IMR-90 (cell line): ENCODE results near the gene NR2C1. TPM values are rescaled to one million over a fixed set of nuclear protein-coding genes. Genes with fewer than 3 reads are reported as not detected.

Experiments used
- ATAC-seq: fragments of 200-7000 bp; cut with Tn5 transposase; 2 replicates; pipeline ENCODE4 v1.9.1; 2020; ENCODE audit warnings: low read depth, mild to moderate bottlenecking, moderate library complexity
- BruUV-seq: library from RNA; stranded (reverse); fragments of 400-500 nt; replicated peaks from 2 replicates; lab custom pipeline; 2021; lab: Mats Ljungman, UMichigan
- CTCF ChIA-PET: fragments of 300-600 bp; formaldehyde crosslinking; extraction: SDS; loops from one replicate; lab custom pipeline; 2021; ENCODE audit warnings: antibody characterized with exemption; lab: Yijun Ruan, JAX
- POLR2A ChIA-PET: fragments of 300-600 bp; sonication (Branson Sonifier 250); formaldehyde crosslinking; loops from one replicate; lab custom pipeline; 2022; ENCODE audit warnings: antibody characterized with exemption; ENCODE audit not compliant: unreplicated experiment; lab: Charles Lee
- DNase-seq: peaks from one replicate; pipeline ENCODE4 v3.0.0; 2013
- H2AFZ ChIP-seq: replicated peaks from 2 replicates; pipeline ENCODE3; 2013; ENCODE audit warnings: low read length, mild to moderate bottlenecking; ENCODE audit not compliant: poor library complexity
- H2AK5ac ChIP-seq: 2 replicates; pipeline ENCODE4 v1.6.1; 2013; ENCODE audit warnings: low read depth, low read length, inconsistent platforms
- H2AK9ac ChIP-seq: replicated peaks from 2 replicates; pipeline ENCODE3; 2013; ENCODE audit warnings: mild to moderate bottlenecking, low read depth, low read length, moderate library complexity; ENCODE audit not compliant: poor library complexity
- H2BK120ac ChIP-seq: 2 replicates; pipeline ENCODE4 v1.6.1; 2013; ENCODE audit warnings: low read depth, low read length, inconsistent platforms
- H2BK15ac ChIP-seq: 3 replicates; pipeline ENCODE4 v1.6.1; 2013; ENCODE audit warnings: low read depth, low read length, inconsistent platforms
- H2BK20ac ChIP-seq: 2 replicates; pipeline ENCODE4 v1.6.1; 2013; ENCODE audit warnings: low read depth, mild to moderate bottlenecking, inconsistent platforms, low read length, moderate library complexity
- H2BK5ac ChIP-seq: 2 replicates; pipeline ENCODE4 v1.6.1; 2013; ENCODE audit warnings: mild to moderate bottlenecking, low read depth, low read length, inconsistent platforms; ENCODE audit not compliant: poor library complexity, severe bottlenecking
- H3K14ac ChIP-seq: replicated peaks from 2 replicates; pipeline ENCODE4 v1.6.1; 2013; ENCODE audit warnings: low read depth, low read length, inconsistent platforms
- H3K18ac ChIP-seq: 2 replicates; pipeline ENCODE4 v1.6.1; 2013; ENCODE audit warnings: low read depth, low read length, control low read depth
- H3K23ac ChIP-seq: 2 replicates; pipeline ENCODE4 v1.6.1; 2013; ENCODE audit warnings: low read depth, low read length, inconsistent platforms
- H3K27ac ChIP-seq: 2 replicates; pipeline ENCODE4 v1.5.1; 2013; ENCODE audit warnings: mild to moderate bottlenecking, control low read depth, low read length; ENCODE audit not compliant: insufficient read depth
- H3K27me3 ChIP-seq: 2 replicates; pipeline ENCODE4 v1.6.1; 2013; ENCODE audit warnings: low read length; ENCODE audit not compliant: control insufficient read depth, insufficient read depth
- H3K36me3 ChIP-seq: 2 replicates; pipeline ENCODE4 v1.6.1; 2013; ENCODE audit warnings: low read length, mixed read lengths; ENCODE audit not compliant: control insufficient read depth, insufficient read depth
- H3K4ac ChIP-seq: 2 replicates; pipeline ENCODE4 v1.6.1; 2013; ENCODE audit warnings: low read depth, low read length, inconsistent platforms
- H3K4me1 ChIP-seq: 2 replicates; pipeline ENCODE4 v1.6.1; 2013; ENCODE audit warnings: low read length, mixed read lengths; ENCODE audit not compliant: control insufficient read depth, insufficient read depth
- H3K4me2 ChIP-seq: 2 replicates; pipeline ENCODE4 v1.6.1; 2013; ENCODE audit warnings: low read depth, mild to moderate bottlenecking, control low read depth, low read length, moderate library complexity
- H3K4me3 ChIP-seq: 2 replicates; pipeline ENCODE4 v1.5.1; 2013; ENCODE audit warnings: low read depth, mild to moderate bottlenecking, control low read depth, low read length, moderate library complexity; ENCODE audit not compliant: insufficient read depth
- H3K56ac ChIP-seq: 2 replicates; pipeline ENCODE4 v1.6.1; 2013; ENCODE audit warnings: low read length, inconsistent platforms; ENCODE audit not compliant: insufficient read depth; ENCODE audit errors: extremely low read depth
- H3K79me1 ChIP-seq, 2 experiments: 2 replicates each; pipeline ENCODE4 v1.6.1; 2013; ENCODE audit warnings: low read length in 2 of 2, inconsistent platforms in 1 of 2, low read depth in 1 of 2
- H3K9ac ChIP-seq: 2 replicates; pipeline ENCODE4 v1.6.1; 2013; ENCODE audit warnings: low read depth, low read length, control low read depth
- H3K9me1 ChIP-seq: 2 replicates; pipeline ENCODE4 v1.6.1; 2013; ENCODE audit warnings: low read length, inconsistent platforms; ENCODE audit not compliant: insufficient read depth
- H3K9me3 ChIP-seq: 2 replicates; pipeline ENCODE4 v1.6.1; 2013; ENCODE audit warnings: low read length; ENCODE audit not compliant: control insufficient read depth, insufficient read depth
- H4K20me1 ChIP-seq: 2 replicates; pipeline ENCODE4 v1.6.1; 2013; ENCODE audit warnings: low read length, inconsistent platforms; ENCODE audit not compliant: insufficient read depth
- H4K5ac ChIP-seq: 2 replicates; pipeline ENCODE4 v1.6.1; 2013; ENCODE audit warnings: mild to moderate bottlenecking, low read depth, low read length, control low read depth
- H4K8ac ChIP-seq, 2 experiments: 2 replicates each; pipeline ENCODE4 v1.6.1; 2013; ENCODE audit warnings: low read depth in 2 of 2, low read length in 2 of 2, control low read depth in 1 of 2, inconsistent platforms in 1 of 2
- H4K91ac ChIP-seq: 2 replicates; pipeline ENCODE4 v1.6.1; 2013; ENCODE audit warnings: low read depth, low read length, inconsistent platforms; ENCODE audit not compliant: insufficient read depth
- FOS ChIP-seq: fragments of 150-350 bp; IDR thresholded peaks from 2 replicates; pipeline ENCODE4 v1.6.1; 2016; ENCODE audit warnings: low read depth, low read length
- MAFK ChIP-seq: IDR thresholded peaks from 2 replicates; pipeline ENCODE4 v1.6.1; 2012; ENCODE audit warnings: low read depth, low read length, improper control_type of control experiment
- MAZ ChIP-seq: IDR thresholded peaks from 2 replicates; pipeline ENCODE4 v1.6.1; 2012; ENCODE audit warnings: low read depth, mild to moderate bottlenecking, low read length, improper control_type of control experiment, moderate library complexity, borderline replicate concordance
- MXI1 ChIP-seq: IDR thresholded peaks from 2 replicates; pipeline ENCODE4 v1.6.1; 2012; ENCODE audit warnings: low read depth, mild to moderate bottlenecking, low read length, moderate library complexity, borderline replicate concordance
- NFE2L2 ChIP-seq: fragments of 150-350 bp; IDR thresholded peaks from 2 replicates; pipeline ENCODE4 v1.6.1; 2016; ENCODE audit warnings: low read depth, mild to moderate bottlenecking, low read length
- POLR2A ChIP-seq: IDR thresholded peaks from 2 replicates; pipeline ENCODE4 v1.6.1; 2012; ENCODE audit warnings: mild to moderate bottlenecking, low read depth, low read length
- RAD21 ChIP-seq: IDR thresholded peaks from 2 replicates; pipeline ENCODE4 v1.6.1; 2012; ENCODE audit warnings: low read length, improper control_type of control experiment
- RCOR1 ChIP-seq: IDR thresholded peaks from 2 replicates; pipeline ENCODE4 v1.6.1; 2012; ENCODE audit warnings: mild to moderate bottlenecking, low read length, improper control_type of control experiment; ENCODE audit not compliant: insufficient replicate concordance
- RFX5 ChIP-seq: IDR thresholded peaks from 2 replicates; pipeline ENCODE4 v1.8.0; 2012; ENCODE audit warnings: low read depth, mild to moderate bottlenecking, low read length, moderate library complexity
- SMC3 ChIP-seq: fragments of 150-350 bp; IDR thresholded peaks from 2 replicates; pipeline ENCODE4 v1.6.1; 2016; ENCODE audit warnings: low read depth, mild to moderate bottlenecking, antibody characterized with exemption, low read length, moderate library complexity
- WGBS, 2 experiments: methylation state at CpG; one replicate each; pipeline versions ENCODE4 v1.1.5 to v1.1.7; 2013; ENCODE audit warnings: missing lambda C conversion rate in 2 of 2; ENCODE audit not compliant: insufficient read length in 1 of 2; ENCODE audit errors: extremely low coverage in 2 of 2; 5-methylcytosine and 5-hydroxymethylcytosine counted together
- dilution Hi-C: fragments of 300-500 bp; cut with HindIII; formaldehyde crosslinking; loops from one replicate; pipeline ENCODE4 v1.14.3; 2018; ENCODE audit warnings: low sequenced_read_pairs; ENCODE audit not compliant: unreplicated experiment
- in situ Hi-C: fragments of 300-500 bp; cut with MboI; formaldehyde crosslinking; loops from 3 replicates; pipeline ENCODE4 v1.14.3; 2019; ENCODE audit warnings: low sequenced_read_pairs, inconsistent platforms, mixed read lengths
- intact Hi-C: fragments of 100-400 bp; cut with micrococcal nuclease; formaldehyde crosslinking; loops from 2 replicates; pipeline ENCODE4 v1.10.0; 2022
- polyA plus RNA-seq, 3 experiments: library from polyadenylated mRNA; depleted of rRNA; stranded (reverse); fragments of >200 nt; gene quantifications; 2 replicates each; pipeline ENCODE4 v1.2.3, GENCODE V29; 2012; ENCODE audit warnings: low replicate concordance in 1 of 3
- total RNA-seq: library from RNA; depleted of rRNA; stranded (reverse); fragments of >200 nt; gene quantifications from 2 replicates; pipeline ENCODE4 v1.2.3, GENCODE V29; 2012
- TF ChIP-seq, protein P1 (sequence below): fragments of 150-350 bp; IDR thresholded peaks from 2 replicates; pipeline ENCODE4 v1.6.1; 2017; ENCODE audit warnings: mild to moderate bottlenecking, antibody characterized with exemption, low read length, low read depth

NR2C1 gene
- total and polyA plus RNA-seq, 2 of the 4 experiments (the other 2 are of a cell fraction): 12.7 to 14.1 TPM

DNA sequence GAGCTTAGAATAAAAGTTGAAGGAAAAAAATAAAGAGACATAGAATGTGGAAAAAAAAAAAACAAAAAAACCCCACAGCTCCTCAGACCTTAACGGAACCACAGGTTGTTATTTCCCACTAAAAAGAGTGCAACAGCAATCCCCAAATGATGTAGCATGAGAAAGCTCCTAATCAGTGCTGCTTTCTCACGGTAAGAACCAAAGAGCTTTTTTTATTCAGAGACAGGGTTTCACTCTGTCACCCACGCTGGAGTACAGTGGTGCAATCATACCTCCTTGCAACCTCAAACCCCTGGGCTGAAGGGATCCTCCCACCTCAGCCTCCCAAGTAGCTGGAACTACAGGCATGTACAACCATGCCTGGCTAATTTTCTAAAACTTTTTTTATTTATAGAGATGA is 83.2 kb downstream of the NR2C1 start:
- dilution Hi-C loops: no loop called here
- no peak overlapping the region for H2AFZ ChIP-seq
- H2BK120ac ChIP-seq: no peak overlapping the region
- no peaks in the 10 kb centered on the region for H4K20me1 ChIP-seq
- H3K4me3 ChIP-seq: no peak overlapping the region
- no peak overlapping the region for H2AK5ac ChIP-seq
- TF ChIP-seq MAZ (no peak), FOS (no peak), POLR2A (no peak), RCOR1 (no peak), SMC3 (no peak), RFX5 (no peak), MAFK (no peak), MXI1 (no peak), RAD21 (no peak), NFE2L2 (no peak)
- TF ChIP-seq, protein P1, sequence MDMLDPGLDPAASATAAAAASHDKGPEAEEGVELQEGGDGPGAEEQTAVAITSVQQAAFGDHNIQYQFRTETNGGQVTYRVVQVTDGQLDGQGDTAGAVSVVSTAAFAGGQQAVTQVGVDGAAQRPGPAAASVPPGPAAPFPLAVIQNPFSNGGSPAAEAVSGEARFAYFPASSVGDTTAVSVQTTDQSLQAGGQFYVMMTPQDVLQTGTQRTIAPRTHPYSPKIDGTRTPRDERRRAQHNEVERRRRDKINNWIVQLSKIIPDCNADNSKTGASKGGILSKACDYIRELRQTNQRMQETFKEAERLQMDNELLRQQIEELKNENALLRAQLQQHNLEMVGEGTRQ: no peak
- H3K4me1 ChIP-seq: no peaks in the 10 kb centered on the region
- no peaks in the 10 kb centered on the region for H3K9me1 ChIP-seq
- H3K36me3 ChIP-seq: peaks cover 10% of the 10 kb centered on the region
- H2BK5ac ChIP-seq: no peak overlapping the region
- no peak overlapping the region for H4K5ac ChIP-seq
- H3K23ac ChIP-seq: no peak overlapping the region
- no peak overlapping the region for H2AK9ac ChIP-seq
- H2BK20ac ChIP-seq: no peak overlapping the region
- H3K4ac ChIP-seq: no peak overlapping the region
- in situ Hi-C loops: no loop called here
- CTCF ChIA-PET: no interaction called here
- POLR2A ChIA-PET: interaction anchor here (0.5 kb wide), 1 partner anchor 508 kb away, joined by 3 read pairs; no protein-coding TSS in a partner anchor
- H4K8ac ChIP-seq: no peak overlapping the region
- no peak overlapping the region for H3K18ac ChIP-seq
- DNase-seq (no peak), ATAC-seq (no peak)
- no peak overlapping the region for H3K9ac ChIP-seq
- no TSS peak for BruUV-seq
- H2BK15ac ChIP-seq: no peak overlapping the region
- H3K9me3 ChIP-seq: no peaks in the 10 kb centered on the region
- no peak overlapping the region for H3K56ac ChIP-seq
- H3K4me2 ChIP-seq: no peak overlapping the region
- peaks cover 22 to 42% of the 10 kb centered on the region in 2 experiments for H3K79me1 ChIP-seq
- intact Hi-C loops: no loop called here
- no peaks in the 10 kb centered on the region for H3K27me3 ChIP-seq
- no CpG with 5 or more reads among the region's 3 CpGs for WGBS, 2 experiments
- no peak overlapping the region for H3K27ac ChIP-seq
- H4K91ac ChIP-seq: no peak overlapping the region
- H3K14ac ChIP-seq: no peak overlapping the region
